Measurements from ENCODE around the gene SLC22A1. TPM values are rescaled to one million over a fixed set of nuclear protein-coding genes. Genes with fewer than 3 reads are reported as not detected.
"Not testable (repeated sequence)": the region's sequence is repeated elsewhere in the genome, so short reads cannot be mapped to it uniquely, and the experiment has no call there.

SLC22A1 gene
- total RNA-seq, 1 donor from 2014 or later = 0.27 TPM

DNA sequence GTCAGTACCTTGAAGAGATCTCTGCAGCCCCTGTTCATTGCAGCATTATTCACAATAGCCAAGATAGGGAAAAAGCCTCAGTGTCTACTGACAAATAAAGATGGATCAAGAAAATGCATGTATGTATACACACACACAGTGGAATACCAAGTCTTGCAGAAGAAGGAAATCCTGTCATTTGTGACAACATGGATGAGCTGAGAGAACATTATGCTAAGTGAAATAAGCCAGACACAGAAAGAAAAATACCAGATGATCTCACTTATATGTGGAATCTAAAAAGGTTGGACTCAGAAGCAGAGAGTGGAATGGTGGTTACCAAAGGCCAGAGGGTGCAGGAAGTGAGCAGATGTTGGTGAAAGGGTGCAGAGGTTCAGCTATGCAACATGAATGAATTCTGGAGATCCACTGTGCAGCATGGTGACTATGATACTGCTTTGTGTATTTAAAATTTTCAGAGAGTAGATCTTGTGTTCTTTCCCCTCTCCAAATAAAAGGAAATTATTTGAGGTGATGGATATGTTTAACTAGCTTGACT is 11.0 kb upstream of the SLC22A1 start:
- no peak for TF ChIP-seq CTCF (IDR thresholded peaks at IDR 0.05; ENCODE audit: borderline replicate concordance)

GRCh38 chr6:160111806-160112205 is 9.8 kb upstream of the SLC22A1 start:
- H3K36me3 ChIP-seq = peaks cover 30% of the 10 kb centered on the region
- TF ChIP-seq CTCF (IDR thresholded peaks at IDR 0.05; ENCODE audit: borderline replicate concordance) = no peak
- DNase-seq = no peak
- H3K4me1 ChIP-seq = no peaks in the 10 kb centered on the region
- H3K9me3 ChIP-seq (replicated peaks) = no peaks in the 10 kb centered on the region
- no peak overlapping the region for H3K4me3 ChIP-seq
- no peaks in the 10 kb centered on the region for H3K27me3 ChIP-seq (ENCODE audit: low read depth)
- intact Hi-C loops (cut with micrococcal nuclease) = no loop called here
- no peak overlapping the region for H3K27ac ChIP-seq (replicated peaks)

More for the DNA sequence above, 11.0 kb upstream of the SLC22A1 start:
- DNase-seq = no peak
- no peaks in the 10 kb centered on the region for H3K9me3 ChIP-seq (replicated peaks)
- H3K36me3 ChIP-seq = peaks cover 41% of the 10 kb centered on the region
- H3K4me1 ChIP-seq = no peaks in the 10 kb centered on the region
- no peak overlapping the region for H3K4me3 ChIP-seq
- intact Hi-C loops (cut with micrococcal nuclease) = no loop called here
- H3K27me3 ChIP-seq (ENCODE audit: low read depth) = no peaks in the 10 kb centered on the region
- no peak overlapping the region for H3K27ac ChIP-seq (replicated peaks)

GRCh38 chr6:160112628-160113299 is 8.9 kb upstream of the SLC22A1 start:
- Histone ChIP-seq H3K9me3 (replicated peaks) (no peaks in the 10 kb centered on the region), H3K4me3 (no peak overlapping the region), H3K36me3 (peaks cover 29% of the 10 kb centered on the region), H3K4me1 (no peaks in the 10 kb centered on the region), H3K27ac (replicated peaks) (no peak overlapping the region), H3K27me3 (ENCODE audit: low read depth) (no peaks in the 10 kb centered on the region)
- intact Hi-C loops (cut with micrococcal nuclease) = no loop called here
- DNase-seq = no peak
- no peak for TF ChIP-seq CTCF (IDR thresholded peaks at IDR 0.05; ENCODE audit: borderline replicate concordance)

DNA sequence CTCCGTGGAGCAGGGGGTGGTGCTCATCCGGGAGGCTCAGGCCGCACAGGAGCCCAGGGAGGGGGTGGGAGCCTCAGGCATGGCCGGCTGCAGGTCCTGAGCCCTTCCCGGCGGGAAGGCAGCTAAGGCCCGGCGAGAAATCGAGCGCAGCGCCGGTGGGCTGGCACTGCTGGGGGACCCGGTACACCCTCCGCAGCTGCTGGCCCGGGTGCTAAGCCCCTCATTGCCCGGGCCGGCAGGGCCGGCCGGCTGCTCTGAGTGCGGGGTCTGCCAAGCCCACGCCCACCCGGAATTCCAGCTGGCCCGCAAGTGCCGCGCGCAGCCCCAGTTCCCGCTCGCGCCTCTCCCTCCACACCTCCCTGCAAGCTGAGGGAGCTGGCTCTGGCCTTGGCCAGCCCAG is 7.1 kb upstream of the SLC22A1 start:
- DNase-seq; H3K27me3 ChIP-seq (ENCODE audit: low read depth); intact Hi-C loops (cut with micrococcal nuclease); H3K27ac ChIP-seq (replicated peaks); H3K9me3 ChIP-seq (replicated peaks); H3K4me1 ChIP-seq; H3K4me3 ChIP-seq: not testable (repeated sequence)
- peaks cover 37% of the 10 kb centered on the region for H3K36me3 ChIP-seq

- DNase-seq = no peak
- Histone ChIP-seq H3K36me3 (peaks cover 28% of the 10 kb centered on the region), H3K27ac (replicated peaks) (no peak overlapping the region), H3K4me3 (no peak overlapping the region), H3K4me1 (no peaks in the 10 kb centered on the region), H3K9me3 (replicated peaks) (no peaks in the 10 kb centered on the region), H3K27me3 (ENCODE audit: low read depth) (no peaks in the 10 kb centered on the region)
- intact Hi-C loops (cut with micrococcal nuclease) = no loop called here
- TF ChIP-seq CTCF (IDR thresholded peaks at IDR 0.05; ENCODE audit: borderline replicate concordance) = no peak
Observed at GRCh38 chr6:160115421-160115820, 6.2 kb upstream of the SLC22A1 start.

- Histone ChIP-seq H3K4me3 (no peak overlapping the region), H3K9me3 (replicated peaks) (no peaks in the 10 kb centered on the region), H3K36me3 (peaks cover 25% of the 10 kb centered on the region), H3K27ac (replicated peaks) (no peak overlapping the region), H3K4me1 (no peaks in the 10 kb centered on the region), H3K27me3 (ENCODE audit: low read depth) (no peaks in the 10 kb centered on the region)
- intact Hi-C loops (cut with micrococcal nuclease) = no loop called here
- no peak for TF ChIP-seq CTCF (IDR thresholded peaks at IDR 0.05; ENCODE audit: borderline replicate concordance)
- DNase-seq = no peak
Observed at GRCh38 chr6:160116411-160116810, 5.2 kb upstream of the SLC22A1 start.

Data from left ventricle myocardium inferior (tissue), 1 donor.